ENCODE measurements around the gene CCDC179.

CCDC179 gene

DNA sequence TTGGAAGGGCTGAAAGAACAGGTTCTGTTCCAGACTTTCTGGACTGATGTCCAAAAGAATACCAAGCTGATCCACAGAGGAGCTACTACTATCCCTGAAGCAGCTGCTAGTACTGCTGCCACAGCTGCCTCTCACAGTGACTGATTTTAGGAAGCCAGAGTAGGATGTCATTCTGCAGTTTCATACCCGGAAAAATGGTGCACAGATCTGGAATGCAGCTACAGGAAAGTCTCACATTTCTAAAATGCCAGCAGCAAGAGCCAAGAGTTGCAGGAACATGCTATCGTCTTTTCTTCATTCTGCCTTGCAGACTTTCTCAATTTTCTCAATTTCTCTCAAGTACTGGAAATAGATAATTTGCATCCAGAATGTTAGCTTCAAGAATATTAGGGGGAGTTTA is 19.4 kb upstream of the CCDC179 start:
- DNase-seq (ENCODE audit: low spot score): no peak
- no peak for TF ChIP-seq CTCF (IDR thresholded peaks at IDR 0.05; ENCODE audit: extremely low read depth, missing control alignments)

DNA sequence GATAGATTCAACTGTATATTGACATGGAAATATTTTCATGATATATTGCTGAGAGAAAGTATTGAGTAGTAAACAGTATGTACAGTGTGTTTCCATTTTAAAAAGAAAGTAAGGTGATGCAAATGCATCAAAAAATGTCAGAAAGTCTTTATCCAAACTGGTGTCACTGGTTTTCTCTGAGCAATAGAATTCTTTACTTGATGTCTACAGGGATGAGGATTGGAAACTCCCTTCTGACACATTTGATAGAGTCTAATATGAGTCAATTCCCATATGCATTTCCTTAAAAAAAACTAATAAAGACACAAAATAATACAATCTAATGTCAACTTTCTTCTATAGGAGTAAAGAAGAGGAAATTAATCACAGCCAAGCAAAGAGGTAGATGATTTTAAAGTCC is 18.3 kb upstream of the CCDC179 start:
- no peak for TF ChIP-seq CTCF (IDR thresholded peaks at IDR 0.05; ENCODE audit: extremely low read depth, missing control alignments)
- no peak for DNase-seq (ENCODE audit: low spot score)

DNA sequence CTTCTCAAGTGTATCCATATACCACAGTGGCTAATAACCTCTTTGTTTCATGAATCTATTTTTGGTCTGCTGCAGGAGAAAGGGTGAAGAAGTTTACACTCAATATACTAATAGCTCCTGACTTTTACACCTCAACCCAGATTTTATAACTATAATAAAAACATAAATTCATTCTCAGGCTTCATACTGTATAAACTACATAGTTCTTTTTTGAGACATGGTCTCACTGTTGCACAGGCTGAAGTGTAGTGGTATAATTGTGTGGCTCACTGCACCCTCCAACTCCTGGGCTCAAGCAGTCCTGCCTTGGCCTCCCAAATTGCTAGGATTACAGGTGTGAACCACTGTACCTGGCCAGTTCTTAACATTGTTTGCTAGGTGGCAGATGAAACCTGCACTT is 17.8 kb upstream of the CCDC179 start:
- no peak for TF ChIP-seq CTCF (IDR thresholded peaks at IDR 0.05; ENCODE audit: extremely low read depth, missing control alignments)
- no peak for DNase-seq (ENCODE audit: low spot score)

DNA sequence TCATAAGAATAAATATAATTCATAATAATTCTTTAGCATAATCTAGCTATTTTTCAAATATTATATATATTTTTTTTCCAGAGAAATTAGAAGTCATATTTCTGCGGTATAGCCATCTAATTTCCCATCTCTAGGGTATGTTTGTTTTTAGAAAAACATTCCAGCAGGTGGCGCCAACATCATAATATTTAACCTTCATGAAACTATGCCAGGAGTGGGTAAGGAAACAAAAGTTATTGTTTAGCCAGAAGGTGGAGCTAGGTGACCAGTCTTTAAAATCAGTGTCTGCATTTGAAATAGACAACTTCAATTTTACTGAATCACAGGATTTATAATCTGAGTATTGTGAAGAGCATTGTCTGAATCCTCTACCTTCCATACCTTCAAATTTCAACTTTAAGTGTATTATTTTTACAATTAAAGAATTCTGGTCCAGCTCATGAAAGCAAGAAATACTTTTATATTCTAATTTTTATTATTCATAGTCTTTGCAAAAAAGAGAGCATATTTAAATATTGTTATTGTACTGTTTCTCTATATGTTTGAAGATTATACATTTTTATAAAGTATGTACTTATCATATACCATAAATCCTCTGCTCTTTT is 15.7 kb upstream of the CCDC179 start:
- peak; percentile 67 for DNase-seq (ENCODE audit: low spot score)
- TF ChIP-seq CTCF (IDR thresholded peaks at IDR 0.05; ENCODE audit: extremely low read depth, missing control alignments): peak; percentile 62

DNA sequence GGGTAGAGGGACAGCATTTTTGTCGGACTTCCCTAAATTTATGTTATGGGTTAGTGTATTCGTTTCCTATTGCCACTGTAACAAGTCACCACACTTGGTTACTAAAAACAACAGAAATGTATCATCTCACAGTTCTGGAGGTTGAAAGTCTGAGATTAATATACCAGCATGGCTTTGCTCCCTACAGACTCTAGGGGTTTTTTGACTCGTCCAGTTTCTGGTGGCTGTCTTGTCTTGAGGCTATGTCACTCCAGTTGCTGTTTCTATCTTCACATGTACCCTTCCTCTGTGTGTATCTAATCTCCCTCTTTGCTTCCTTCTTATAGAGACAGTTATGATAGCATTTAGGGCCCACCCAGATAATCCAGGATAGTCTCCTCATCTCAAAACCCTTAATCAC is 9.1 kb upstream of the CCDC179 start:
- TF ChIP-seq CTCF (IDR thresholded peaks at IDR 0.05; ENCODE audit: extremely low read depth, missing control alignments): no peak
- DNase-seq (ENCODE audit: low spot score): peak; percentile 5

- DNase-seq (ENCODE audit: low spot score): no peak
- TF ChIP-seq CTCF (IDR thresholded peaks at IDR 0.05; ENCODE audit: extremely low read depth, missing control alignments): no peak
Measured at GRCh38 chr11:22859756-22860155, 518 bp downstream of the CCDC179 start.

- no peak for TF ChIP-seq CTCF (IDR thresholded peaks at IDR 0.05; ENCODE audit: extremely low read depth, missing control alignments)
- no peak for DNase-seq (ENCODE audit: low spot score)
Measured at GRCh38 chr11:22851477-22851876, 8.8 kb downstream of the CCDC179 start.

Data from GM20000 (cell line).